ENCODE measurements around the gene CPT1A.
A peak's percentile ranks its signal among the peaks of the same experiment; 100 is the strongest.
"Not testable (repeated sequence)": the region's sequence is repeated elsewhere in the genome, so short reads cannot be mapped to it uniquely, and the experiment has no call there.

The CPT1A gene

GRCh38 chr11:68841718-68842426 is at the start of gene CPT1A:
Gene CPT1A (minus strand): TSS chr11:68841916. CDS start chr11:68815474, 26,442 bp downstream.
- Histone ChIP-seq H3K27ac (ENCODE audit: low read depth, low read length) (peak within 1 kb of the TSS; percentile 98), H3K4me3 (ENCODE audit: low read depth in 1 of 2, low read length in 2 of 2) (peak within 1 kb of the TSS; percentile 82 to 90), H3K9me3 (ENCODE audit: control insufficient read depth in 1 of 2, low read length in 2 of 2) (no peaks in the 10 kb centered on the region), H3K4me1 (ENCODE audit: control insufficient read depth in 1 of 2, insufficient read depth in 2 of 2, low read length in 2 of 2) (peaks cover 38 to 53% of the 10 kb centered on the region in 2 donors), H3K9ac (ENCODE audit: low read depth in 1 of 2, low read length in 2 of 2) (peak within 1 kb of the TSS; percentile 69 to 94), H3K27me3 (ENCODE audit: control insufficient read depth in 1 of 2, insufficient read depth in 2 of 2, low read length in 2 of 2) (no peaks in the 10 kb centered on the region), H3K36me3 (ENCODE audit: control insufficient read depth in 1 of 2, insufficient read depth in 2 of 2, low read length in 2 of 2) (peaks cover 0 to 7% of the 10 kb centered on the region in 2 donors)

- H3K36me3 ChIP-seq (ENCODE audit: control insufficient read depth in 1 of 2, insufficient read depth in 2 of 2, low read length in 2 of 2) = peaks cover 13 to 53% of the 10 kb centered on the region in 2 donors
- H3K4me1 ChIP-seq (ENCODE audit: control insufficient read depth in 1 of 2, insufficient read depth in 2 of 2, low read length in 2 of 2) = peaks cover 0 to 6% of the 10 kb centered on the region in 2 donors
- no peak overlapping the region for H3K9ac ChIP-seq (ENCODE audit: low read depth in 1 of 2, low read length in 2 of 2)
- no peak overlapping the region for H3K4me3 ChIP-seq (ENCODE audit: low read depth in 1 of 2, low read length in 2 of 2)
- H3K27me3 ChIP-seq (ENCODE audit: control insufficient read depth in 1 of 2, insufficient read depth in 2 of 2, low read length in 2 of 2) = no peaks in the 10 kb centered on the region
- H3K27ac ChIP-seq (ENCODE audit: low read depth, low read length) = no peak overlapping the region
- no peaks in the 10 kb centered on the region for H3K9me3 ChIP-seq (ENCODE audit: control insufficient read depth in 1 of 2, low read length in 2 of 2)
These were observed 48.9 kb upstream of the CPT1A start for GRCh38 chr11:68890490-68891231.

GRCh38 chr11:68889948-68890446 is 48.3 kb upstream of the CPT1A start:
- no peak overlapping the region for H3K4me3 ChIP-seq (ENCODE audit: low read depth in 1 of 2, low read length in 2 of 2)
- no peaks in the 10 kb centered on the region for H3K9me3 ChIP-seq (ENCODE audit: control insufficient read depth in 1 of 2, low read length in 2 of 2)
- H3K4me1 ChIP-seq (ENCODE audit: control insufficient read depth in 1 of 2, insufficient read depth in 2 of 2, low read length in 2 of 2) = peaks cover 0 to 6% of the 10 kb centered on the region in 2 donors
- no peak overlapping the region for H3K9ac ChIP-seq (ENCODE audit: low read depth in 1 of 2, low read length in 2 of 2)
- H3K27ac ChIP-seq (ENCODE audit: low read depth, low read length) = no peak overlapping the region
- no peaks in the 10 kb centered on the region for H3K27me3 ChIP-seq (ENCODE audit: control insufficient read depth in 1 of 2, insufficient read depth in 2 of 2, low read length in 2 of 2)
- H3K36me3 ChIP-seq (ENCODE audit: control insufficient read depth in 1 of 2, insufficient read depth in 2 of 2, low read length in 2 of 2) = peaks cover 13 to 48% of the 10 kb centered on the region in 2 donors

GRCh38 chr11:68884827-68885226 is 43.1 kb upstream of the CPT1A start:
- not testable (repeated sequence) for H3K4me3 ChIP-seq (ENCODE audit: low read depth in 1 of 2, low read length in 2 of 2); H3K27ac ChIP-seq (ENCODE audit: low read depth, low read length); H3K36me3 ChIP-seq (ENCODE audit: control insufficient read depth in 1 of 2, insufficient read depth in 2 of 2, low read length in 2 of 2); H3K27me3 ChIP-seq (ENCODE audit: control insufficient read depth in 1 of 2, insufficient read depth in 2 of 2, low read length in 2 of 2); H3K4me1 ChIP-seq (ENCODE audit: control insufficient read depth in 1 of 2, insufficient read depth in 2 of 2, low read length in 2 of 2); H3K9ac ChIP-seq (ENCODE audit: low read depth in 1 of 2, low read length in 2 of 2); H3K9me3 ChIP-seq (ENCODE audit: control insufficient read depth in 1 of 2, low read length in 2 of 2)

DNA sequence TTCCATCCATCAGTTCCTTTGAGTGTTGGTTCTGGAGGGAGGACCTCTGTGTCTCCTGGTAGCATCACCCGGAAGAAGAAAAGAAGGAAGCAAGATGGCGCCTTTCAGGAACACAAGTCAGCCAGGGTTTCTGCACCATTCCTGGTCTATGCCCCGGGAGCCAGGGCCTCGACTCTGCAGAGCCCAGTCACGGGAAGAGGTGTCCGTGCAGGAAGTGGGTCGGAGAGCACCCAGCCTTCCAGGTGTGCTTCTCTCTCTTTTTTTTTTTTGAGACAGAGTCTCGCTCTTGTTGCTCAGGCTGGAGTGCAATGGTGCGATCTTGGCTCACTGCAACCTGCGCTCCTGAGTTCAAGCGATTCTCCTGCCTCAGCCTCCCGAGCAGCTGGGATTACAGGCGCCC is 40.7 kb upstream of the CPT1A start:
- Histone ChIP-seq H3K9ac (ENCODE audit: low read depth in 1 of 2, low read length in 2 of 2) (no peak overlapping the region), H3K27ac (ENCODE audit: low read depth, low read length) (no peak overlapping the region), H3K27me3 (ENCODE audit: control insufficient read depth in 1 of 2, insufficient read depth in 2 of 2, low read length in 2 of 2) (no peaks in the 10 kb centered on the region), H3K4me1 (ENCODE audit: control insufficient read depth in 1 of 2, insufficient read depth in 2 of 2, low read length in 2 of 2) (no peaks in the 10 kb centered on the region), H3K4me3 (ENCODE audit: low read depth in 1 of 2, low read length in 2 of 2) (no peak overlapping the region), H3K9me3 (ENCODE audit: control insufficient read depth in 1 of 2, low read length in 2 of 2) (no peaks in the 10 kb centered on the region), H3K36me3 (ENCODE audit: control insufficient read depth in 1 of 2, insufficient read depth in 2 of 2, low read length in 2 of 2) (no peaks in the 10 kb centered on the region)

- Histone ChIP-seq H3K9ac (ENCODE audit: low read depth in 1 of 2, low read length in 2 of 2) (no peak overlapping the region), H3K4me3 (ENCODE audit: low read depth in 1 of 2, low read length in 2 of 2) (no peak overlapping the region), H3K9me3 (ENCODE audit: control insufficient read depth in 1 of 2, low read length in 2 of 2) (no peaks in the 10 kb centered on the region), H3K27me3 (ENCODE audit: control insufficient read depth in 1 of 2, insufficient read depth in 2 of 2, low read length in 2 of 2) (no peaks in the 10 kb centered on the region), H3K27ac (ENCODE audit: low read depth, low read length) (no peak overlapping the region), H3K36me3 (ENCODE audit: control insufficient read depth in 1 of 2, insufficient read depth in 2 of 2, low read length in 2 of 2) (no peaks in the 10 kb centered on the region), H3K4me1 (ENCODE audit: control insufficient read depth in 1 of 2, insufficient read depth in 2 of 2, low read length in 2 of 2) (no peaks in the 10 kb centered on the region)
These were observed 39.6 kb upstream of the CPT1A start for GRCh38 chr11:68881320-68881719.

DNA sequence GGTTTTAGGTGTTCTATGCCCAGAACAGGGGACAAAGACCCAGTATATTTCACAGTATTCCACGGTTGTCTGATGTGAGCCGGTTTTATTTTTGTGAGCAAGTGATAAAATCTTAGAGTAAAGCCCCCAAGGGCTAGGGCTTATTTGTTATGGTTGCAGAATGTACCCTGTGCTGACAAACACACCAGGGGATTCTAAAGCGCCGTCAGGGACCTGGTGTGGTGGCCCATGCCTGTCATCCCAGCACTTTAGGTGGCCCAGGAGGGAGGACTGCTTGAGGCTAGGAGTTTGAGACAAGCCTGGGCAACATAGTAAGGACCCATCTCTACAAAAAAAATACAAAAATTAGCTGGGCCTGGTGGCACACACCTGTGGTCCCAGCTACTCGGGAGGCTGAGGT is 39.1 kb upstream of the CPT1A start:
- H3K27me3 ChIP-seq (ENCODE audit: control insufficient read depth in 1 of 2, insufficient read depth in 2 of 2, low read length in 2 of 2) = no peaks in the 10 kb centered on the region
- H3K9me3 ChIP-seq (ENCODE audit: control insufficient read depth in 1 of 2, low read length in 2 of 2) = no peaks in the 10 kb centered on the region
- no peak overlapping the region for H3K4me3 ChIP-seq (ENCODE audit: low read depth in 1 of 2, low read length in 2 of 2)
- H3K27ac ChIP-seq (ENCODE audit: low read depth, low read length) = no peak overlapping the region
- H3K9ac ChIP-seq (ENCODE audit: low read depth in 1 of 2, low read length in 2 of 2) = no peak overlapping the region
- H3K36me3 ChIP-seq (ENCODE audit: control insufficient read depth in 1 of 2, insufficient read depth in 2 of 2, low read length in 2 of 2) = no peaks in the 10 kb centered on the region
- no peaks in the 10 kb centered on the region for H3K4me1 ChIP-seq (ENCODE audit: control insufficient read depth in 1 of 2, insufficient read depth in 2 of 2, low read length in 2 of 2)

GRCh38 chr11:68878022-68878421 is 36.3 kb upstream of the CPT1A start:
- no peaks in the 10 kb centered on the region for H3K36me3 ChIP-seq (ENCODE audit: control insufficient read depth in 1 of 2, insufficient read depth in 2 of 2, low read length in 2 of 2)
- H3K27me3 ChIP-seq (ENCODE audit: control insufficient read depth in 1 of 2, insufficient read depth in 2 of 2, low read length in 2 of 2) = no peaks in the 10 kb centered on the region
- no peak overlapping the region for H3K9ac ChIP-seq (ENCODE audit: low read depth in 1 of 2, low read length in 2 of 2)
- no peak overlapping the region for H3K4me3 ChIP-seq (ENCODE audit: low read depth in 1 of 2, low read length in 2 of 2)
- no peaks in the 10 kb centered on the region for H3K9me3 ChIP-seq (ENCODE audit: control insufficient read depth in 1 of 2, low read length in 2 of 2)
- no peaks in the 10 kb centered on the region for H3K4me1 ChIP-seq (ENCODE audit: control insufficient read depth in 1 of 2, insufficient read depth in 2 of 2, low read length in 2 of 2)
- no peak overlapping the region for H3K27ac ChIP-seq (ENCODE audit: low read depth, low read length)

- Histone ChIP-seq H3K4me3 (ENCODE audit: low read depth in 1 of 2, low read length in 2 of 2) (no peak overlapping the region), H3K9ac (ENCODE audit: low read depth in 1 of 2, low read length in 2 of 2) (no peak overlapping the region), H3K4me1 (ENCODE audit: control insufficient read depth in 1 of 2, insufficient read depth in 2 of 2, low read length in 2 of 2) (peaks cover 3 to 7% of the 10 kb centered on the region in 2 donors), H3K27me3 (ENCODE audit: control insufficient read depth in 1 of 2, insufficient read depth in 2 of 2, low read length in 2 of 2) (no peaks in the 10 kb centered on the region), H3K36me3 (ENCODE audit: control insufficient read depth in 1 of 2, insufficient read depth in 2 of 2, low read length in 2 of 2) (no peaks in the 10 kb centered on the region), H3K9me3 (ENCODE audit: control insufficient read depth in 1 of 2, low read length in 2 of 2) (no peaks in the 10 kb centered on the region), H3K27ac (ENCODE audit: low read depth, low read length) (no peak overlapping the region)
These were observed 30.7 kb upstream of the CPT1A start for GRCh38 chr11:68872216-68873003.

DNA sequence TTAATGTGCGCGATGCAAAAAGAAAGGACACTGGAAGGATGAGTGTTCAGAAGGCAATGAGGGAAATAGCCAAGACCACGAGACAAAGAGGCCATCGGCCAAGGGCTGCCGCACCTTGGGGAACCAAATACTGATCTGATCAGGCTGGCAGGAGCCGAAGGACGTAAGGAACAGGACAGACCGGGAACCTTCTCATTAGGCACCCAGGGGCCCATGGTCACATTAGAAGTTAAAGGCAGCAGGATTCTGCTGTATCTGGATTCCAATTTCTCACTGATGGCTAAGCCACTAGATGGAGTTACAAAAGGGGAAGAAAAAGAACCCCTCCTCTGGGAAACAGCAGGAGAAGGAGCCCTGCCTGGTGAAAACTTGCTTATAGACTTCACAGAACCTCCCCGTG is 28.8 kb upstream of the CPT1A start:
- peak overlapping the region; percentile 36 to 39 for H3K9ac ChIP-seq (ENCODE audit: low read depth in 1 of 2, low read length in 2 of 2)
- peaks cover 3 to 7% of the 10 kb centered on the region in 2 donors for H3K4me1 ChIP-seq (ENCODE audit: control insufficient read depth in 1 of 2, insufficient read depth in 2 of 2, low read length in 2 of 2)
- H3K27me3 ChIP-seq (ENCODE audit: control insufficient read depth in 1 of 2, insufficient read depth in 2 of 2, low read length in 2 of 2) = no peaks in the 10 kb centered on the region
- H3K4me3 ChIP-seq (ENCODE audit: low read depth in 1 of 2, low read length in 2 of 2) = peak overlapping the region; percentile 60 to 61
- no peaks in the 10 kb centered on the region for H3K36me3 ChIP-seq (ENCODE audit: control insufficient read depth in 1 of 2, insufficient read depth in 2 of 2, low read length in 2 of 2)
- no peak overlapping the region for H3K27ac ChIP-seq (ENCODE audit: low read depth, low read length)
- H3K9me3 ChIP-seq (ENCODE audit: control insufficient read depth in 1 of 2, low read length in 2 of 2) = no peaks in the 10 kb centered on the region

All from duodenal mucosa (tissue), 2 donors.